Fibroblast of skin of back (primary cell): ENCODE results near the gene PRKAG3.
"Not testable (repeated sequence)": the region's sequence is repeated elsewhere in the genome, so short reads cannot be mapped to it uniquely, and the experiment has no call there.

Experiments used
- DNase-seq: peaks from one replicate; pipeline ENCODE4 v3.0.0-alpha.2; 2013

The PRKAG3 gene

GRCh38 chr2:218780046-218780445 lies 51.6 kb downstream of the PRKAG3 start:
- no peak for DNase-seq

DNA sequence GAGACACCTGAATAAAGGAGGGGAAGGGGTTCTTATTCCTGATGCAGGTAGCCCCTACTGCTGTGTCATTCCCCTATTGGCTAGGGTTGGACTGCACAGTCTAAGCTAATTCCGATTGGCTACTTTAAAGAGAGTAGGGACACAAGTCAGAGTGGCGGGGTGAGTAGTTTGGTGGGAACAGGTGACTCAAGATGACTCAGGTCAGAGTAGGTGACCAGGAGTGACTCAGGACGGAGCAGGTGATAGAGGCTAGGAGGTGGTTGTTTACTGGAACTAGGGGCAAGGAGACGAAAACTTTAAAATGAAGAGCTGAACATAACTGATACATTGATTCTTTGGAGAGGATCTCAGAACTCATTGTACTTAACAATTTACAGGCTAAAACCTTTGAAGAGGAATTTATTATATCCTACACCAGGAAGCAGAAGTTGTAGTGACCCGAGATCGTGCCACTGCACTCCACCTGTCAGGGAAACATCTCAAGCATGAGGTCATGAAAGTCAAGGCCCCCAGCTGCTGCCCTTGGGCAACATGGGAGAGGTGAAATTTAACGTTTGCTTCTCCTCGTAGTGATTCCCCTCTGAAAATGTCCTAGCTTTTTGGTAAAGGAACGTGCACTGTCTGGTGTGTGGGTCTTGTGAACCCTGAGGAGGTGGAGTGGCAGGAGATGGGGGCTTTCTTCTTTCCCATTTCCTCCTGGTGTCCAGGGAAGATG lies 54.2 kb downstream of the PRKAG3 start:
- no peak for DNase-seq

GRCh38 chr2:218776488-218776887 lies 55.1 kb downstream of the PRKAG3 start:
- no peak for DNase-seq

DNA sequence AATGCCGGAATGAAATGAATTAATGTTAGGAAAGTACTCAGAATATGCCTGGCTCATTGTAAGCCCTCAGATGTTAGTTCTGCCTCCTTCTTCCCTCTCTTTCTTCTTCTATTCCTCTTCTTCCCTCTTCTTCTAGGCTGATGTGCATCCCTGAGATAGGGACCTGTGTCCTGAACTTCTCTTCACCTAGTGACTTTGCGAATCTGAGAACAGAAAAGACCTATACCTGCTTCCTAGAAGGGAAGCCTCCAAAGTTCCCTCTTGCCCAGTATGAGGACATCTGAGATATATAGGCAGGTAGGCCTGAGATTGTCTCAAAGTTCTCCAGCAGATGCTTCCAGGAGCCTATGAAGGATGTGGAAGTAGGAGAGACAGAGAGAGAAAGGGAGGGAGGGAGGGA lies 57.7 kb downstream of the PRKAG3 start:
- no peak for DNase-seq

- DNase-seq, result not testable (repeated sequence)
Observed at GRCh38 chr2:218772759-218773158, 58.8 kb downstream of the PRKAG3 start.
